Stimulated activated CD8-positive, alpha-beta memory T cell treated with anti-CD3 and anti-CD28 coated beads, Interleukin-7, amount 100 ng/mL, for 48 hours (primary cell): ENCODE results near the gene SLC46A3.
"Not testable (repeated sequence)": the region's sequence is repeated elsewhere in the genome, so short reads cannot be mapped to it uniquely, and the experiment has no call there.

Experiments
- DNase-seq, 2 donors: peaks; one replicate each; pipeline ENCODE4 v3.0.0-alpha.2; 2020; ENCODE audit warnings: low read depth in 1 of 2; ENCODE audit errors: extremely low read depth in 1 of 2

The SLC46A3 gene

GRCh38 chr13:28684257-28684656, 34.5 kb downstream of the SLC46A3 start:
- no peak for DNase-seq

- not testable (repeated sequence) for DNase-seq
Observed at GRCh38 chr13:28683169-28683568, 35.6 kb downstream of the SLC46A3 start.

GRCh38 chr13:28680541-28680940, 38.2 kb downstream of the SLC46A3 start:
- DNase-seq: no peak

- no peak for DNase-seq
Observed at GRCh38 chr13:28679628-28680027, 39.1 kb downstream of the SLC46A3 start.

GRCh38 chr13:28678809-28679208, 40.0 kb downstream of the SLC46A3 start:
- no peak for DNase-seq

- DNase-seq: no peak
Observed at GRCh38 chr13:28671126-28671792, 47.5 kb downstream of the SLC46A3 start.

GRCh38 chr13:28666897-28667488, 51.8 kb downstream of the SLC46A3 start:
- DNase-seq: no peak

- DNase-seq: no peak
Observed at GRCh38 chr13:28659621-28659970, 59.2 kb downstream of the SLC46A3 start.

GRCh38 chr13:28658796-28659620, 59.8 kb downstream of the SLC46A3 start, which contains the start of gene POMP:
Gene POMP, plus strand, starts transcription at chr13:28659130. Its CDS starts 55 bp downstream, at chr13:28659185.
- peak; percentile 89 to 90 for DNase-seq

GRCh38 chr13:28658539-28658795, 60.3 kb downstream of the SLC46A3 start:
- DNase-seq: no peak

- no peak for DNase-seq
Observed at GRCh38 chr13:28657784-28658538, 60.8 kb downstream of the SLC46A3 start.

GRCh38 chr13:28655561-28655960, 63.2 kb downstream of the SLC46A3 start:
- no peak for DNase-seq

- no peak for DNase-seq
Observed at GRCh38 chr13:28654276-28654675, 64.5 kb downstream of the SLC46A3 start.

GRCh38 chr13:28653111-28653510, 65.7 kb downstream of the SLC46A3 start:
- no peak for DNase-seq

GRCh38 chr13:28651810-28652401, 66.9 kb downstream of the SLC46A3 start:
- DNase-seq: no peak

- DNase-seq: no peak
Observed at GRCh38 chr13:28650284-28650683, 68.5 kb downstream of the SLC46A3 start.
